Measurements from ENCODE around the gene COL1A2. TPM values are rescaled to one million over a fixed set of nuclear protein-coding genes. Genes with fewer than 3 reads are reported as not detected.
A peak's percentile ranks its signal among the peaks of the same experiment; 100 is the strongest.

Gene COL1A2
- total RNA-seq, 1 donor from 2014 or later = 46.9 TPM

DNA sequence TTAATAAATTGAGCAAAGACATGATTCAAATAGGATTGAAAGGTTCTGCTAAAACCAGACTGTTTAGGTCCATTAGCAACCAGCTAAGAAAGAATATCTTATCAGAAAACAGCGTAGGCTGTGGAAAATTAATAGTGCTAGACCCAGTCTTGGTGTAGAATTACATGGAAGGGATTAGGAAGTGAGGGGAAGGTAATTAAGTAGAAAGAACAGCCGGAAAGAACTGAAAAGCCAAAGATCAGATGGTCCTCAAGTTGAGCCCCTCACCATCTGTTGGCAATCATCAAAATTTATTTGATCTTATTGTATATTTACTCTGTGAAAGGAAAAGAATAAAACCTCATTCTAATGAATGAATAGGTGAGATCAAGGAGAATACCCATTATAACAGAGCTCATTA lies 50.1 kb downstream of the COL1A2 start:
- no peaks in the 10 kb centered on the region for H3K36me3 ChIP-seq (ENCODE audit: control insufficient read depth, insufficient read depth, low read length)
- TF ChIP-seq, protein P1, sequence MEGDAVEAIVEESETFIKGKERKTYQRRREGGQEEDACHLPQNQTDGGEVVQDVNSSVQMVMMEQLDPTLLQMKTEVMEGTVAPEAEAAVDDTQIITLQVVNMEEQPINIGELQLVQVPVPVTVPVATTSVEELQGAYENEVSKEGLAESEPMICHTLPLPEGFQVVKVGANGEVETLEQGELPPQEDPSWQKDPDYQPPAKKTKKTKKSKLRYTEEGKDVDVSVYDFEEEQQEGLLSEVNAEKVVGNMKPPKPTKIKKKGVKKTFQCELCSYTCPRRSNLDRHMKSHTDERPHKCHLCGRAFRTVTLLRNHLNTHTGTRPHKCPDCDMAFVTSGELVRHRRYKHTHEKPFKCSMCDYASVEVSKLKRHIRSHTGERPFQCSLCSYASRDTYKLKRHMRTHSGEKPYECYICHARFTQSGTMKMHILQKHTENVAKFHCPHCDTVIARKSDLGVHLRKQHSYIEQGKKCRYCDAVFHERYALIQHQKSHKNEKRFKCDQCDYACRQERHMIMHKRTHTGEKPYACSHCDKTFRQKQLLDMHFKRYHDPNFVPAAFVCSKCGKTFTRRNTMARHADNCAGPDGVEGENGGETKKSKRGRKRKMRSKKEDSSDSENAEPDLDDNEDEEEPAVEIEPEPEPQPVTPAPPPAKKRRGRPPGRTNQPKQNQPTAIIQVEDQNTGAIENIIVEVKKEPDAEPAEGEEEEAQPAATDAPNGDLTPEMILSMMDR (IDR thresholded peaks at IDR 0.05; ENCODE audit: insufficient read depth, low read length, severe bottlenecking) = no peak
- no peak for FAIRE-seq
- no peak for DNase-seq (ENCODE audit: low read depth)
- H3K27me3 ChIP-seq (ENCODE audit: control insufficient read depth, insufficient read depth, low read length) = no peaks in the 10 kb centered on the region
- no peak overlapping the region for H3K4me3 ChIP-seq (ENCODE audit: low read depth, low read length)

DNA sequence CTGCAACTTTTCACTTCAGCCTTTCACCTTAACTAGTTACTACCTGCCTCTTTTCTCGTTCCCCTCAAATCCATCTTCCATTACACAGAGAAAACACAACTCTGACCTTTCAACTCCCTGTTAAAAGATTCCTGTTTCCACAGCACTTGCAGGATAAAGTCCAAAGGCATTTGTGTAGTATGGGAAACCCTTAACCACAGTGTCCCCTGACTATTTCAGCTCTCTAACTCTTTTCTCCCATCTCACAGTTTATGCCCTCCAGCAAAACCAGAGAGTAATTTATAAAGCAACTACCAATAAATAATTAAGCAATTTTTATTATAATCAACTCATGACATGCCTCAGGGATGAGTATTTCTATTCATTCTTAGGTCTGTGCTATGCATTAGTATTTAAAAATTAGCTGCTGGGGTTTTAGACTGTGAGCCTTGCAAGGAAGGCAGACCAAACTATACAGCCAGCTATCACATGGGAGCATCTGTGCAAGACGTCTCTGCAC lies 51.0 kb downstream of the COL1A2 start:
- Histone ChIP-seq H3K4me3 (ENCODE audit: low read depth, low read length) (no peak overlapping the region), H3K36me3 (ENCODE audit: control insufficient read depth, insufficient read depth, low read length) (no peaks in the 10 kb centered on the region), H3K27me3 (ENCODE audit: control insufficient read depth, insufficient read depth, low read length) (no peaks in the 10 kb centered on the region)
- FAIRE-seq = no peak
- DNase-seq (ENCODE audit: low read depth) = no peak
- TF ChIP-seq, protein P1 (IDR thresholded peaks at IDR 0.05; ENCODE audit: insufficient read depth, low read length, severe bottlenecking) = no peak

GRCh38 chr7:94446308-94446707 lies 51.6 kb downstream of the COL1A2 start:
- H3K4me3 ChIP-seq (ENCODE audit: low read depth, low read length) = no peak overlapping the region
- FAIRE-seq = no peak
- no peaks in the 10 kb centered on the region for H3K27me3 ChIP-seq (ENCODE audit: control insufficient read depth, insufficient read depth, low read length)
- TF ChIP-seq, protein P1 (IDR thresholded peaks at IDR 0.05; ENCODE audit: insufficient read depth, low read length, severe bottlenecking) = no peak
- DNase-seq (ENCODE audit: low read depth) = no peak
- no peaks in the 10 kb centered on the region for H3K36me3 ChIP-seq (ENCODE audit: control insufficient read depth, insufficient read depth, low read length)

DNA sequence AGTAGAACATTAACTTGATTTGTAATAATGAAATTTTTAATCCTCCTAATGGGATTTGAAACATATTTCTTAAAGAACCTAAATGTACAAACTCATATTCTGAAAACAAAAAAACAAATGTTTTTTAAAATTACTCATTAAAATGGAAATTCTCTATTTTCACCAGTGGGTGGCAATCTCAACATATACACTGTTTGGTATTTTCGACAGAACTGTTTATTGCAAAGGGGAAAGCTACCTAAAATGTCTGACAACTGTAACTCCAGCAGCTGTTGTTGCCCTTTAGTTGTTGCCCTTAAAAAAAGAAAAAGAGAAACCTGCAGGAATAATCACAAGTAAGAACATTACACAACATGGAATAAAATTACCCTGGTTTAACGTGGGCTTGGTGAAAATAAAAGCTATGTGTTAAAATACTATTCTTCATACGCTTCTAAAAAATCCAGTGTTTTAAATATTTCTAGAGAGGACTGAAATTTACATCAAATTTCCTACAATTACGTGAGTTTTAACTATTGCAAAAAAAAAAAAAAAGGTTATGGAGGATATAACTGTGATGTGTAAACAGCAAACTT lies 54.5 kb downstream of the COL1A2 start:
- no peak for FAIRE-seq
- peak; percentile 44 for DNase-seq (ENCODE audit: low read depth)
- Histone ChIP-seq H3K4me3 (ENCODE audit: low read depth, low read length) (no peak overlapping the region), H3K36me3 (ENCODE audit: control insufficient read depth, insufficient read depth, low read length) (no peaks in the 10 kb centered on the region), H3K27me3 (ENCODE audit: control insufficient read depth, insufficient read depth, low read length) (no peaks in the 10 kb centered on the region)
- TF ChIP-seq, protein P1 (IDR thresholded peaks at IDR 0.05; ENCODE audit: insufficient read depth, low read length, severe bottlenecking) = no peak

- Histone ChIP-seq H3K27me3 (ENCODE audit: control insufficient read depth, insufficient read depth, low read length) (no peaks in the 10 kb centered on the region), H3K36me3 (ENCODE audit: control insufficient read depth, insufficient read depth, low read length) (no peaks in the 10 kb centered on the region), H3K4me3 (ENCODE audit: low read depth, low read length) (no peak overlapping the region)
- FAIRE-seq (no peak), DNase-seq (ENCODE audit: low read depth) (no peak)
- TF ChIP-seq, protein P1 (IDR thresholded peaks at IDR 0.05; ENCODE audit: insufficient read depth, low read length, severe bottlenecking) = no peak
These were observed 55.5 kb downstream of the COL1A2 start for GRCh38 chr7:94450044-94450697.
